ENCODE results near the gene LRRK1. TPM values are rescaled to one million over a fixed set of nuclear protein-coding genes. Genes with fewer than 3 reads are reported as not detected.

The LRRK1 gene
- total RNA-seq, 1 experiment from 2014 or later: 10.4 TPM

- no peak for DNase-seq
- Histone ChIP-seq H3K27me3 (no peaks in the 10 kb centered on the region), H3K4me3 (no peak overlapping the region)
Observed at GRCh38 chr15:100901296-100901695, 17.9 kb upstream of the LRRK1 start.

GRCh38 chr15:100901702-100902435 is 17.3 kb upstream of the LRRK1 start:
- 0 out of 2 replicates have a peak overlapping the region, but pooled peaks have one; percentile 3 for H3K4me3 ChIP-seq
- DNase-seq: peak; percentile 72

More at GRCh38 chr15:100901296-100901695, 17.9 kb upstream of the LRRK1 start:
- H3K9me3 ChIP-seq: no peaks in the 10 kb centered on the region
- H3K36me3 ChIP-seq: peaks cover 97% of the 10 kb centered on the region

GRCh38 chr15:100902436-100903167 is 16.6 kb upstream of the LRRK1 start:
- DNase-seq: peak; percentile 96
- 0 out of 2 replicates have a peak overlapping the region, but pooled peaks have one; percentile 3 for H3K4me3 ChIP-seq
- H3K9me3 ChIP-seq: no peaks in the 10 kb centered on the region
- peaks cover 97% of the 10 kb centered on the region for H3K36me3 ChIP-seq
- no peaks in the 10 kb centered on the region for H3K27me3 ChIP-seq

More at GRCh38 chr15:100901702-100902435, 17.3 kb upstream of the LRRK1 start:
- no peaks in the 10 kb centered on the region for H3K27me3 ChIP-seq
- H3K36me3 ChIP-seq: peaks cover 97% of the 10 kb centered on the region
- H3K9me3 ChIP-seq: no peaks in the 10 kb centered on the region

- Histone ChIP-seq H3K27me3 (no peaks in the 10 kb centered on the region), H3K4me3 (no peak overlapping the region), H3K36me3 (peaks cover 95% of the 10 kb centered on the region), H3K9me3 (no peaks in the 10 kb centered on the region)
- no peak for DNase-seq
Observed at GRCh38 chr15:100903168-100903554, 16.0 kb upstream of the LRRK1 start.

- Histone ChIP-seq H3K9me3 (no peaks in the 10 kb centered on the region), H3K4me3 (no peak overlapping the region), H3K27me3 (no peaks in the 10 kb centered on the region), H3K36me3 (peaks cover 90% of the 10 kb centered on the region)
- no peak for DNase-seq
Observed at GRCh38 chr15:100905850-100906249, 13.3 kb upstream of the LRRK1 start.

- Histone ChIP-seq H3K27me3 (no peaks in the 10 kb centered on the region), H3K4me3 (no peak overlapping the region), H3K36me3 (peaks cover 90% of the 10 kb centered on the region), H3K9me3 (no peaks in the 10 kb centered on the region)
- DNase-seq: no peak
Observed at GRCh38 chr15:100908466-100908865, 10.7 kb upstream of the LRRK1 start.

GRCh38 chr15:100909565-100909964 is 9.6 kb upstream of the LRRK1 start:
- Histone ChIP-seq H3K36me3 (peaks cover 91% of the 10 kb centered on the region), H3K9me3 (no peaks in the 10 kb centered on the region), H3K27me3 (no peaks in the 10 kb centered on the region), H3K4me3 (no peak overlapping the region)
- DNase-seq: no peak

GRCh38 chr15:100909989-100910955 is 8.9 kb upstream of the LRRK1 start:
- no peak for DNase-seq
- peaks cover 91% of the 10 kb centered on the region for H3K36me3 ChIP-seq
- no peak overlapping the region for H3K4me3 ChIP-seq
- no peaks in the 10 kb centered on the region for H3K9me3 ChIP-seq
- no peaks in the 10 kb centered on the region for H3K27me3 ChIP-seq

GRCh38 chr15:100911086-100911485 is 8.1 kb upstream of the LRRK1 start:
- Histone ChIP-seq H3K27me3 (no peaks in the 10 kb centered on the region), H3K36me3 (peaks cover 91% of the 10 kb centered on the region), H3K9me3 (no peaks in the 10 kb centered on the region), H3K4me3 (no peak overlapping the region)
- no peak for DNase-seq

GRCh38 chr15:100913961-100914360 is 5.2 kb upstream of the LRRK1 start:
- H3K9me3 ChIP-seq: no peaks in the 10 kb centered on the region
- H3K4me3 ChIP-seq: no peak overlapping the region
- peaks cover 88% of the 10 kb centered on the region for H3K36me3 ChIP-seq
- H3K27me3 ChIP-seq: no peaks in the 10 kb centered on the region
- no peak for DNase-seq

GRCh38 chr15:100914876-100915275 is 4.3 kb upstream of the LRRK1 start:
- H3K4me3 ChIP-seq: no peak overlapping the region
- DNase-seq: no peak
- no peaks in the 10 kb centered on the region for H3K27me3 ChIP-seq
- peaks cover 85% of the 10 kb centered on the region for H3K36me3 ChIP-seq
- H3K9me3 ChIP-seq: no peaks in the 10 kb centered on the region

GRCh38 chr15:100918034-100918689 is 995 bp upstream of the LRRK1 start:
- peak; percentile 90 for DNase-seq
- peak overlapping the region; percentile 60 for H3K4me3 ChIP-seq
- H3K36me3 ChIP-seq: peaks cover 82% of the 10 kb centered on the region
- no peaks in the 10 kb centered on the region for H3K9me3 ChIP-seq
- H3K27me3 ChIP-seq: no peaks in the 10 kb centered on the region

GRCh38 chr15:100919481-100920405 is 586 bp downstream of the LRRK1 start:
- Histone ChIP-seq H3K36me3 (peaks cover 82% of the 10 kb centered on the region), H3K27me3 (no peaks in the 10 kb centered on the region), H3K9me3 (no peaks in the 10 kb centered on the region), H3K4me3 (peak overlapping the region; percentile 72)
- DNase-seq: peak; percentile 57

- H3K27me3 ChIP-seq: no peaks in the 10 kb centered on the region
- H3K4me3 ChIP-seq: peak overlapping the region; percentile 72
- no peaks in the 10 kb centered on the region for H3K9me3 ChIP-seq
- peaks cover 82% of the 10 kb centered on the region for H3K36me3 ChIP-seq
- no peak for DNase-seq
Observed at GRCh38 chr15:100920516-100921135, 1.5 kb downstream of the LRRK1 start.

All from MG63 (cell line).